G401 (cell line): ENCODE results near the gene ADGRG3. TPM values are rescaled to one million over a fixed set of nuclear protein-coding genes. Genes with fewer than 3 reads are reported as not detected.

Source experiments
- DNase-seq: peaks from one replicate; pipeline ENCODE4 v3.0.0-alpha.2; 2015; ENCODE audit warnings: low spot score
- in situ Hi-C: cut with HindIII; loops from 2 replicates; pipeline ENCODE4 v1.10.0; 2016; ENCODE audit warnings: low sequenced_read_pairs, mixed read lengths
- total RNA-seq: library from RNA; depleted of rRNA; stranded (reverse); fragments of >200 nt; shearing (Covaris generic); gene quantifications from 2 replicates; pipeline ENCODE4 v1.2.3, GENCODE V29; 2014

Gene ADGRG3
- total RNA-seq, 1 experiment from 2014 or later = not detected

DNA sequence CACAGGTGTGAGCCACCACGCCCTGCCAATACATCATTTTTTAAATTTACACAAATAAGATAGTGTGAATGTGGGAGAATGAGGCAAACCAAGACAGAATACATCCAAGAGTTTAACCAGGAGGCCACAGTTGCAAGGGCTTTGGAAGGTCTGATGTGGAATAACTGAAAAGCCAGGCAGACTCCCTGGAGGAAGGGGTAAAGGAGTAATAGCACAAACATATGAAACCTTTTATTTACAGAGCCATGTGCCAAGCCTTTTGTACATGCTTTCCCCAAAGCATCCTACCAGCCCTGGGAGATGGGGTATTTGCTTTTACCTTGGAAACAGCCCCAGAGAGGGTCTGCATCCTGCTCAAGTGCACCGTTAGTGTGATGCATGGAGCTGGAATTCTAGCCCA is 4.7 kb downstream of the ADGRG3 start:
- in situ Hi-C loops = no loop called here
- DNase-seq = no peak

GRCh38 chr16:57675741-57676551 is 7.8 kb downstream of the ADGRG3 start:
- in situ Hi-C loops = no loop called here
- DNase-seq = no peak

GRCh38 chr16:57676553-57677085 is 8.5 kb downstream of the ADGRG3 start:
- DNase-seq = no peak
- in situ Hi-C loops = no loop called here

DNA sequence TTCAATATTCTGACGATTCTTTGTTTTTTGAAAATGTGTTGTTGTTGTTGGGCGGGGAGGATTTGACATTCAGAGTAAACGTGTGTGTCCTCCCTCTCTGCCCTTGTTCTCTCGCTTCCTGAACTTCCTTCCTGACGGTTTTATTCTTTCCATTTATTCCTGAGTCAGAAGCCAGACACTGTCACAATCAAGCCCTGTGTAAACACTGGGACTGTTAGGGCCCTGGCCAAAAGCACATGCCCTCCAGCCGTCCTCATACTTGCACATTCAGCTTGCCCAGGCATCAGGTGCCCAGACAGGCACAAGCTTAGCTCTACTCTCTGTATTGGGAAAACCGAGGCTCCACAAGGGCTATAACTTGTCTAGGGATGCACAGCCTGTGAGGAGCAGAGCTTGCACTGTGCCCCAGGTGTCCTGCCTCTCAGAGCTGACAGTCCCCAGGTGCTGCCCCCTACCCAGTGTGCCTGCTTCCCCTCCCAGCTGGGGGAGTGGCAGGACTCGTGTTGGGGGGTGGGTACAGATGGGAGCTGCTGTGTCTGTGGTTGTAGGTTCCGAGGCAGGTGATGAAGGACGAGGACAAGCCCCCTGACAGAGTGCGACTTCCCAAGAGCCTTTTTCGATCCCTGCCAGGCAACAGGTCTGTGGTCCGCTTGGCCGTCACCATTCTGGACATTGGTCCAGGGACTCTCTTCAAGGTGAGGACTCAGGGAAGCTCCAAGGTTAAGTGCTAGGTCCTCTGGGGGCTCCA is 9.7 kb downstream of the ADGRG3 start:
- no peak for DNase-seq
- in situ Hi-C loops = no loop called here

DNA sequence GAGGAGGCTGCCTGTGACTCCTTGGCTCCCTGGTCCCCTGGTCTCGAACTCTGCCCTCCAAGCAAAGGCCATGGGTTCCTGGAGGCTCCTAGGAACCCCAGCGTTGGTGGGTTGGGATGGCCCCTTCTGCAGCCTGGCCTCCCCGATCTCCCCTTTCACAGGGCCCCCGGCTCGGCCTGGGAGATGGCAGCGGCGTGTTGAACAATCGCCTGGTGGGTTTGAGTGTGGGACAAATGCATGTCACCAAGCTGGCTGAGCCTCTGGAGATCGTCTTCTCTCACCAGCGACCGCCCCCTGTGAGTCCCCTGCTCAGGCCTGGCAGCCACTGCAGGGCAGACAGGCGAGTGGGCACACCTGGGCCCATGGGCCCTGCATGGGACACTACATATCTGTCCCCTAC is 10.9 kb downstream of the ADGRG3 start:
- DNase-seq = no peak
- in situ Hi-C loops = no loop called here

DNA sequence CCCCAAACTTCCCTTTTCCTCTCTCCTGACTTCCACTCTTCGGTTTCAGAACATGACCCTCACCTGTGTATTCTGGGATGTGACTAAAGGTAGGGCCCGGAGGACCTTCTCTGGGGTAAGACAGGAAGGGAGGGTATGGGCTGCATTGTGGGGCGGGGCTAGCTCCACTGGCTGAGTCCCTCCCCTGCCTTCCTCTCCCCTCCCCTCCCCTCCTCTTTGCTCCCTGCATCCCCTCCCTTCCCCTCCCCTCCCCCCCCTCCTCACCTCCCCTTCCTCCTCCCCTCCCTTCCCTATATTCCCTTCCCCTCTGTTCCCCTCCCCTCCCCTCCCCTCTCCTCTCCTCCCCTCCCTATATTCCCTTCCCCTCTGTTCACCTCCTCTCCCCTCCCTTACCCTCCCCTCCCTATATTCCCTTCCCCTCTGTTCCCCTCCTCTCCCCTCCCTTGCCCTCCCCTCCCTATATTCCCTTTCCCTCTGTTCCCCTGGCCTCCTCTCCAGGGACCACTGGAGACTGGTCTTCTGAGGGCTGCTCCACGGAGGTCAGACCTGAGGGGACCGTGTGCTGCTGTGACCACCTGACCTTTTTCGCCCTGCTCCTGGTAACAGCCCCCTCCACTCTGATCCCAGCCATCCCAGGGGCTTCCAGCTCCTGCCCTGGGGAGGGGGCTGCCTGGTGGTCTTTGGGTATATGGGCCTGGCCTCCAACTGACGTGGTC is 11.8 kb downstream of the ADGRG3 start:
- no peak for DNase-seq
- in situ Hi-C loops = no loop called here

GRCh38 chr16:57680842-57681375 is 12.8 kb downstream of the ADGRG3 start:
- no peak for DNase-seq
- in situ Hi-C loops = no loop called here

GRCh38 chr16:57681950-57682728 is 14.0 kb downstream of the ADGRG3 start:
- in situ Hi-C loops = no loop called here
- no peak for DNase-seq

- in situ Hi-C loops = no loop called here
- DNase-seq = no peak
These were observed 14.9 kb downstream of the ADGRG3 start for GRCh38 chr16:57682809-57683635.

- in situ Hi-C loops = no loop called here
- no peak for DNase-seq
These were observed 15.8 kb downstream of the ADGRG3 start for GRCh38 chr16:57683636-57684545.

- no peak for DNase-seq
- in situ Hi-C loops = no loop called here
These were observed 16.7 kb downstream of the ADGRG3 start for GRCh38 chr16:57684626-57685358.

DNA sequence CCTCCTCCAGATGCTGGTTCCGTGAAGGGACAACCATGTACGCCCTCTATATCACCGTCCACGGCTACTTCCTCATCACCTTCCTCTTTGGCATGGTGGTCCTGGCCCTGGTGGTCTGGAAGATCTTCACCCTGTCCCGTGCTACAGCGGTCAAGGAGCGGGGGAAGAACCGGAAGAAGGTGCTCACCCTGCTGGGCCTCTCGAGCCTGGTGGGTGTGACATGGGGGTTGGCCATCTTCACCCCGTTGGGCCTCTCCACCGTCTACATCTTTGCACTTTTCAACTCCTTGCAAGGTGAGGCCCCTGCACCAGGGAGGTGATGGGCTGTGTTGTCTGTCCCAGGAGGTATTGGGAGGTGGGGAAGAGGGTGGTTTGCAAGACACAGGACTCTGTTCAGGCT is 17.5 kb downstream of the ADGRG3 start:
- no peak for DNase-seq
- in situ Hi-C loops = no loop called here

- no peak for DNase-seq
- in situ Hi-C loops = no loop called here
These were observed 18.5 kb downstream of the ADGRG3 start for GRCh38 chr16:57686577-57686976.

DNA sequence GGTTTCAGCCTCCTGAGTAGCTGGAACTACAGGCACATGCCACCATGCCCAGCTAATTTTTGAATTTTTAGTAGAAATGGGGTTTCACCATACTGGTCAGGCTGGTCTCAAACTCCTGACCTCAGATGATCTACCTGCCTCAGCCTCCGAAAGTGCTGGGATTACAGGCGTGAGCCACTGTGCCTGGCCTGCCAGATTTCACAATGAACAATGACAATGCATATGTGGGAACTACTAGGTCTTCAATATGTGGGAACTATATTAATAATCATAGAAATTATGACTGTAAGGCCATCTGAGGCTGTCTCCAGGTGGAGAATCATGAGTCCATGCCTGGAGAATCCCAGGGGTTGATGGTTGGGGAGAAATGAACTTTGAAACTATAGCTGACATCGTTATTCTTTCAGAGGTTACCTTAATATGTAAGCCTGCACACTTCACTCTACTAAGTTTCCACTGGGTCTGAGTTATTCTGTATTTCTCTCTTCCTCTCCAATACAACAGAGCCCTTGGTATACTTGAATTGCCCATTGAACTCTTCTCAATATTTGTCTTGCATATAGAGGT is 19.3 kb downstream of the ADGRG3 start:
- in situ Hi-C loops = no loop called here
- no peak for DNase-seq

- in situ Hi-C loops = no loop called here
- DNase-seq = no peak
These were observed 20.4 kb downstream of the ADGRG3 start for GRCh38 chr16:57688487-57688986.
